Gastroesophageal sphincter (tissue), 3 donors: ENCODE results near the gene UBE2S.

ENCODE experiments used
- CTCF ChIP-seq, 4 experiments: fragments of 200-600 bp in 2 of 4; fragments of 450-650 bp in 2 of 4; sonication (generic) in 1 of 4; IDR thresholded peaks; one replicate each; pipeline ENCODE4 v1.5.1; 2017 to 2019; ENCODE audit warnings: antibody characterized with exemption in 4 of 4, mild to moderate bottlenecking in 2 of 4, moderate library complexity in 2 of 4
- EP300 ChIP-seq: sonication (generic); formaldehyde crosslinking; IDR thresholded peaks from one replicate; pipeline ENCODE4 v1.6.1; 2017; ENCODE audit warnings: antibody characterized with exemption, mild to moderate bottlenecking

GRCh38 chr19:55410168-55410567 is 2.6 kb upstream of the UBE2S start:
- TF ChIP-seq CTCF (IDR thresholded peaks at IDR 0.05) (no peak), EP300 (no peak)
